Trophoblast cell (in vitro differentiated cells and primary cell): ENCODE measurements around the gene METRN.
A peak's percentile ranks its signal among the peaks of the same experiment; 100 is the strongest.

Source experiments
- DNase-seq, 2 donors: peaks; one replicate each; pipeline ENCODE4 v3.0.0-alpha.2; 2016
- H2AFZ ChIP-seq: 2 replicates; pipeline ENCODE4 v1.6.1; 2013; ENCODE audit warnings: low read length, moderate library complexity, mild to moderate bottlenecking; ENCODE audit not compliant: insufficient read depth, poor library complexity
- H2AK5ac ChIP-seq: 2 replicates; pipeline ENCODE4 v1.6.1; 2013; ENCODE audit warnings: mild to moderate bottlenecking, low read length
- H2BK120ac ChIP-seq: 2 replicates; pipeline ENCODE4 v1.6.1; 2013; ENCODE audit warnings: low read length, mild to moderate bottlenecking, moderate library complexity; ENCODE audit not compliant: insufficient read depth, poor library complexity
- H2BK12ac ChIP-seq: 2 replicates; pipeline ENCODE4 v1.6.1; 2013; ENCODE audit warnings: mild to moderate bottlenecking, low read length, moderate library complexity
- H2BK5ac ChIP-seq: 2 replicates; pipeline ENCODE4 v1.6.1; 2013; ENCODE audit warnings: low read length, low read depth, moderate library complexity, mild to moderate bottlenecking; ENCODE audit not compliant: poor library complexity
- H3K14ac ChIP-seq: 2 replicates; pipeline ENCODE4 v1.6.1; 2013; ENCODE audit warnings: mild to moderate bottlenecking, low read length
- H3K18ac ChIP-seq: 2 replicates; pipeline ENCODE4 v1.6.1; 2013; ENCODE audit warnings: mild to moderate bottlenecking, low read length
- H3K23ac ChIP-seq: 2 replicates; pipeline ENCODE4 v1.6.1; 2013; ENCODE audit warnings: low read length
- H3K27ac ChIP-seq: 2 replicates; pipeline ENCODE4 v1.5.1; 2013; ENCODE audit warnings: low read depth, mild to moderate bottlenecking, inconsistent platforms, low read length, moderate library complexity
- H3K27me3 ChIP-seq: 2 replicates; pipeline ENCODE4 v1.6.1; 2013; ENCODE audit warnings: inconsistent platforms, mild to moderate bottlenecking, low read length, moderate library complexity; ENCODE audit not compliant: insufficient read depth
- H3K36me3 ChIP-seq, 2 experiments: 1 replicate in 1 of 2; 2 replicates in 1 of 2; pipeline ENCODE4 v1.6.1; 2013; ENCODE audit warnings: low read length in 2 of 2, mild to moderate bottlenecking in 2 of 2, moderate library complexity in 1 of 2; ENCODE audit not compliant: insufficient read depth in 2 of 2, control insufficient read depth in 1 of 2
- H3K4ac ChIP-seq: 2 replicates; pipeline ENCODE4 v1.6.1; 2013; ENCODE audit warnings: low read depth, mild to moderate bottlenecking, low read length, moderate library complexity
- H3K4me1 ChIP-seq, 2 experiments: 1 replicate in 1 of 2; 2 replicates in 1 of 2; pipeline ENCODE4 v1.6.1; 2013; ENCODE audit warnings: low read length in 2 of 2, mild to moderate bottlenecking in 2 of 2, moderate library complexity in 1 of 2; ENCODE audit not compliant: insufficient read depth in 2 of 2, control insufficient read depth in 1 of 2
- H3K4me2 ChIP-seq: 2 replicates; pipeline ENCODE4 v1.6.1; 2013; ENCODE audit warnings: inconsistent platforms, mild to moderate bottlenecking, low read length, moderate library complexity
- H3K4me3 ChIP-seq: 2 replicates; pipeline ENCODE4 v1.5.1; 2013; ENCODE audit warnings: mild to moderate bottlenecking, low read depth, low read length, inconsistent platforms
- H3K79me1 ChIP-seq: one replicate; pipeline ENCODE4 v1.6.1; 2013; ENCODE audit warnings: low read length
- H3K79me2 ChIP-seq: 2 replicates; pipeline ENCODE4 v1.6.1; 2013; ENCODE audit warnings: low read length, mild to moderate bottlenecking; ENCODE audit not compliant: control insufficient read depth, insufficient read depth, poor library complexity
- H3K9ac ChIP-seq: 2 replicates; pipeline ENCODE4 v1.6.1; 2013; ENCODE audit warnings: mild to moderate bottlenecking, low read length
- H3K9me3 ChIP-seq: 2 replicates; pipeline ENCODE4 v1.6.1; 2013; ENCODE audit warnings: low read depth, mild to moderate bottlenecking, control low read depth, inconsistent platforms, low read length; ENCODE audit not compliant: insufficient read depth
- H4K12ac ChIP-seq: 2 replicates; pipeline ENCODE4 v1.6.1; 2013; ENCODE audit warnings: low read depth, mild to moderate bottlenecking, low read length, moderate library complexity
- H4K8ac ChIP-seq: 2 replicates; pipeline ENCODE4 v1.6.1; 2013; ENCODE audit warnings: low read depth, mild to moderate bottlenecking, low read length, moderate library complexity
- H4K91ac ChIP-seq: one replicate; pipeline ENCODE4 v1.6.1; 2013; ENCODE audit warnings: low read depth, mild to moderate bottlenecking, low read length, moderate library complexity
- WGBS: extraction: QIAGEN DNeasy Blood & Tissue Kit; methylation state at CpG from one replicate; pipeline ENCODE4 v1.1.7; 2013; ENCODE audit warnings: missing lambda C conversion rate; ENCODE audit not compliant: insufficient read length, insufficient coverage; ENCODE audit errors: extremely low coverage; 5-methylcytosine and 5-hydroxymethylcytosine counted together

The METRN gene

GRCh38 chr16:714079-714478 is 839 bp upstream of the METRN start:
- H3K36me3 ChIP-seq = no peaks in the 10 kb centered on the region
- no peak overlapping the region for H2BK5ac ChIP-seq
- no peaks in the 10 kb centered on the region for H3K79me2 ChIP-seq
- H4K91ac ChIP-seq = peak overlapping the region; percentile 20
- peaks cover 18 to 19% of the 10 kb centered on the region in 2 experiments for H3K4me1 ChIP-seq
- H3K4ac ChIP-seq = no peak overlapping the region
- peaks cover 12% of the 10 kb centered on the region for H3K9me3 ChIP-seq
- peak overlapping the region; percentile 29 for H3K27ac ChIP-seq
- DNase-seq = peak; percentile 46 to 55
- H3K23ac ChIP-seq = no peak overlapping the region
- no peak overlapping the region for H2AFZ ChIP-seq
- peak overlapping the region; percentile 74 for H4K8ac ChIP-seq
- no peak overlapping the region for H2BK12ac ChIP-seq
- H3K79me1 ChIP-seq = peaks cover 2% of the 10 kb centered on the region
- no peak overlapping the region for H3K4me3 ChIP-seq
- H3K14ac ChIP-seq = no peak overlapping the region
- H3K18ac ChIP-seq = no peak overlapping the region
- no peak overlapping the region for H3K9ac ChIP-seq
- H4K12ac ChIP-seq = no peak overlapping the region
- H2AK5ac ChIP-seq = no peak overlapping the region
- no CpG with 5 or more reads among the region's 11 CpGs for WGBS
- peaks cover 12% of the 10 kb centered on the region for H3K27me3 ChIP-seq
- H2BK120ac ChIP-seq = no peak overlapping the region
- no peak overlapping the region for H3K4me2 ChIP-seq

- Histone ChIP-seq H2BK12ac (no peak overlapping the region), H3K27me3 (peaks cover 12% of the 10 kb centered on the region), H4K8ac (peak overlapping the region; percentile 40), H3K79me2 (peaks cover 2% of the 10 kb centered on the region), H3K9ac (no peak overlapping the region), H3K4me1 (peaks cover 24 to 28% of the 10 kb centered on the region in 2 experiments), H3K14ac (no peak overlapping the region), H2AFZ (no peak overlapping the region), H3K36me3 (no peaks in the 10 kb centered on the region), H3K18ac (no peak overlapping the region), H3K4ac (no peak overlapping the region), H2AK5ac (no peak overlapping the region), H3K27ac (no peak overlapping the region), H3K4me3 (peak overlapping the region; percentile 67), H2BK5ac (no peak overlapping the region), H3K23ac (no peak overlapping the region), H4K12ac (no peak overlapping the region), H4K91ac (no peak overlapping the region), H3K79me1 (peaks cover 4% of the 10 kb centered on the region), H2BK120ac (no peak overlapping the region), H3K4me2 (peak overlapping the region; percentile 93), H3K9me3 (peaks cover 12% of the 10 kb centered on the region)
- no peak for DNase-seq
- WGBS = no CpG with 5 or more reads among the region's 74 CpGs
These were observed 720 bp downstream of the METRN start for GRCh38 chr16:715477-716199.

- DNase-seq = no peak
- H3K27ac ChIP-seq = no peak overlapping the region
- H2BK120ac ChIP-seq = no peak overlapping the region
- no peak overlapping the region for H4K91ac ChIP-seq
- H3K27me3 ChIP-seq = peaks cover 12% of the 10 kb centered on the region
- no peak overlapping the region for H4K12ac ChIP-seq
- no CpG with 5 or more reads among the region's 12 CpGs for WGBS
- no peak overlapping the region for H2AFZ ChIP-seq
- no peak overlapping the region for H2BK12ac ChIP-seq
- H3K4me1 ChIP-seq = peaks cover 24 to 30% of the 10 kb centered on the region in 2 experiments
- peaks cover 12% of the 10 kb centered on the region for H3K9me3 ChIP-seq
- peaks cover 9% of the 10 kb centered on the region for H3K79me1 ChIP-seq
- H4K8ac ChIP-seq = no peak overlapping the region
- H3K9ac ChIP-seq = no peak overlapping the region
- H3K36me3 ChIP-seq = no peaks in the 10 kb centered on the region
- H3K14ac ChIP-seq = no peak overlapping the region
- no peak overlapping the region for H3K4me2 ChIP-seq
- H3K79me2 ChIP-seq = peaks cover 6% of the 10 kb centered on the region
- no peak overlapping the region for H2AK5ac ChIP-seq
- no peak overlapping the region for H3K23ac ChIP-seq
- H3K18ac ChIP-seq = no peak overlapping the region
- H3K4me3 ChIP-seq = no peak overlapping the region
- H2BK5ac ChIP-seq = no peak overlapping the region
- H3K4ac ChIP-seq = no peak overlapping the region
These were observed 1.3 kb downstream of the METRN start for GRCh38 chr16:716200-716568.

- H4K12ac ChIP-seq = no peak overlapping the region
- no peak overlapping the region for H4K8ac ChIP-seq
- no peak overlapping the region for H2BK5ac ChIP-seq
- H3K4me3 ChIP-seq = no peak overlapping the region
- no peak overlapping the region for H3K18ac ChIP-seq
- peaks cover 12% of the 10 kb centered on the region for H3K27me3 ChIP-seq
- no peak for DNase-seq
- H3K14ac ChIP-seq = no peak overlapping the region
- peaks cover 15% of the 10 kb centered on the region for H3K9me3 ChIP-seq
- WGBS = no CpG with 5 or more reads among the region's 29 CpGs
- no peak overlapping the region for H2AK5ac ChIP-seq
- H3K79me1 ChIP-seq = peaks cover 11% of the 10 kb centered on the region
- no peak overlapping the region for H3K9ac ChIP-seq
- H3K4me1 ChIP-seq = peaks cover 30 to 35% of the 10 kb centered on the region in 2 experiments
- no peak overlapping the region for H3K23ac ChIP-seq
- H3K79me2 ChIP-seq = peaks cover 6% of the 10 kb centered on the region
- H2BK12ac ChIP-seq = no peak overlapping the region
- no peak overlapping the region for H3K4me2 ChIP-seq
- H2BK120ac ChIP-seq = no peak overlapping the region
- no peak overlapping the region for H3K27ac ChIP-seq
- no peaks in the 10 kb centered on the region for H3K36me3 ChIP-seq
- no peak overlapping the region for H3K4ac ChIP-seq
- H2AFZ ChIP-seq = no peak overlapping the region
- no peak overlapping the region for H4K91ac ChIP-seq
These were observed 1.9 kb downstream of the METRN start for GRCh38 chr16:716768-717325.
